CD4-positive, alpha-beta T cell treated with Interleukin-6 at 100 ng/mL for 8 hours (primary cell): ENCODE data around the gene KRT26.
"Not testable (repeated sequence)": the region's sequence is repeated elsewhere in the genome, so short reads cannot be mapped to it uniquely, and the experiment has no call there.

Source experiments
- DNase-seq: peaks from one replicate; pipeline ENCODE4 v3.0.0-alpha.2; 2020; ENCODE audit warnings: mixed read lengths, low spot score

Gene KRT26, protein sequence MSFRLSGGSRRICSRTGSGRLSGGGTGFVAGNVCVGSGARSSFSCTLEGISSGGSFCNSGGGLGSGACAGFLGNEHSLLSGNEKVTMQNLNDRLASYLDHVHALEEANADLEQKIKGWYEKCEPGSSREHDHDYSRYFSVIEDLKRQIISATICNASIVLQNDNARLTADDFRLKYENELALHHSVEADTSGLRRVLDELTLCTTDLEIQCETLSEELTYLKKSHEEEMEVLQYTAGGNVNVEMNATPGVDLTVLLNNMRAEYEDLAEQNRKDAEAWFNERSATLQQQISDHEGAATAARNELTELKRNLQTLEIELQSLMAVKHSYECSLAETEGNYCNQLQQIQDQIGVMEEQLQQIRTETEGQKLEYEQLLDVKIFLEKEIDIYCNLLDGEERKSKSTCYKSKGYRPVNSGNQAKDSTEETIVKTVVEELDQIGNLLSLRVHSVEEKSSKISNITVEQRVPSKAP

DNA sequence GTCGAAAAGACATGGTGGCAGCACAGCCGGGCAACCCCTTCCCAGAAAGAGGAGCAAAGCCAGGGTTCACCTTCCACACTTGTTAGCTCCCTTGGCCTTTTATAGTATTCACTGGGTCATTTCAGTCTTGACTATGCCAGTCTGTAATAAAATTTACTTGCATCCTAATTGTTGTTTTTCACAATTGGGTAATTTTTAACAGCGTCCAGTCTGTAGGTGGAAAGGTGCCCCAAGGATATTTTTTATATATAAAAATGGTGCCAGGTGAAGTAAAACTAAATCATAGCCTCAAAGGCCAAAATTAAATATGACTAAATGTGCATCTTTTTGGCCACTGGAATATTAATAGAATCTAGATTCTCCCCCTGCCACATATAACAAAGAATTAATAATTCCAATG is at the start of gene KRT26:
Gene KRT26 (minus strand): TSS at position 101 of the 400 bp plus-strand sequence. CDS start 88 bp downstream, at position 13.
- DNase-seq: no peak

DNA sequence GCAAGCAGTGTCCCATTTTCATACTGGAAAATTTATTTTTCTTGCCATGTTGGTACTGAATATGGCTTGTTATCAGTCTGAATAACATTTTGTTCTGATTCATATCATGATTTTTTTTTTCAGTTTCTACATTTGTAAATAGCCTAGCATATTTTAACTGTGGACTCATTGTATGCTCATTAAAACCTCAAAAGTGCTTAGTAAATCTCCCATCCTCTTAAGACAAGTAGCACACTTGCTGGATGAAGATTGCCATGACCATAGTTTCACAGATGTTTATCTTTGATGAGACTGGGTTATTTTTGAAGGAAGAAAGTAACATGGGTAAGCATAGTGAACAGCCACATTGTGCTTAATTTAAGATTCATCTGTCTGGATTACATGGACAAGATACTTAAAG is 49.5 kb upstream of the KRT26 start:
- no peak for DNase-seq

DNA sequence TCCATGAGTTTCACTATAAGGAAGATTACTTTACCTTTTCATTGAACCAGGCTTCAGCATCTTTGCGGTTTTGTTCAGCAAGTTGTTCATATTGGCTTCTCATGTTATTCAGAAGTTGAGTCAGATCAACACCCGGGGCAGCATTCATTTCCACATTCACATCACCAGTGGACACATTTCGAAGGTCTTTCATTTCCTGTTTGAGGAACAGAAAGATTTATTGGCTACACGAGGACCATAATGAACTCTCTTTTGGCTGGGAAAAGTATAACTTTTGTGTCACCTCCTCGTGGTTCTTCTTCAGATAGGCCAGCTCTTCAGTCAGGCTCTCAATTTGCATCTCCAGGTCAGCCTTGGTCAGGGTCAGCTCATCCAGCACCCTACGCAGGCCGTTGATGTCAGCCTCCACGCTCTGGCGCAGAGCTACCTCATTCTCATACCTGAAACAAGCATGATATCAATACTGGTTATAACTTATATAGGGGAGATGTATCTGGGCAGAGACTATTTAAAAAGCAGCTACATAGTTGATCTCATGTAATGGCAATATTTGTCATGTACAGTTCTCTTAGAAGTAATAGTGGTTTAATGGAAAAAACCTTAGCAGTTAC is 48.3 kb upstream of the KRT26 start:
- DNase-seq: no peak

DNA sequence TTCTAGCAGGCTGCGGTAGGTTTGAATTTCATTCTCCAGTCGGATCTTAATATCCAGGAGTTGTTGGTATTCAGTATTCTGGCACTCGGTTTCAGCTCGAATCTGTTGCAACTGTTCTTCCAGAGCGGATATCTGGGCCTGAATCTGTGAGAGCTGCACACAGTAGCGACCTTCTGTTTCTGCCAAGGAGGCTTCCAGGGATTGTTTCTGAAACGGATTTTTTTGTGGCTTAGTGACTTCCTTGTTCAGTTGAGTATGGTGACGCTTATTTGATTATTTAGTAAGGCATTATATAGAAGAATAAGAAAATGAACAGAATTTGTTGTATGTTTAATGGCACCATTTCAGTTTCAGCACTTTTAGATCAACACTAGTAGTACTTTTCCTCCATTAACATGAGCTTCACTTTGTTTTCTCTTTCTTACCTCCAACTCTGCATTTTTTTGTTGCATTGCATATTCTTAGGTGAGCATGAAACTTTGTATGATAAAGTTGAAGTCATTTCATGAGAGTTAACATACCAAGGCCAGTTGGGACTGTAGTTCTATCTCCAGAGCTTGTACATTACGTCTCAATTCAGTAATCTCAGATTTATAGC is 47.6 kb upstream of the KRT26 start:
- DNase-seq: no peak

DNA sequence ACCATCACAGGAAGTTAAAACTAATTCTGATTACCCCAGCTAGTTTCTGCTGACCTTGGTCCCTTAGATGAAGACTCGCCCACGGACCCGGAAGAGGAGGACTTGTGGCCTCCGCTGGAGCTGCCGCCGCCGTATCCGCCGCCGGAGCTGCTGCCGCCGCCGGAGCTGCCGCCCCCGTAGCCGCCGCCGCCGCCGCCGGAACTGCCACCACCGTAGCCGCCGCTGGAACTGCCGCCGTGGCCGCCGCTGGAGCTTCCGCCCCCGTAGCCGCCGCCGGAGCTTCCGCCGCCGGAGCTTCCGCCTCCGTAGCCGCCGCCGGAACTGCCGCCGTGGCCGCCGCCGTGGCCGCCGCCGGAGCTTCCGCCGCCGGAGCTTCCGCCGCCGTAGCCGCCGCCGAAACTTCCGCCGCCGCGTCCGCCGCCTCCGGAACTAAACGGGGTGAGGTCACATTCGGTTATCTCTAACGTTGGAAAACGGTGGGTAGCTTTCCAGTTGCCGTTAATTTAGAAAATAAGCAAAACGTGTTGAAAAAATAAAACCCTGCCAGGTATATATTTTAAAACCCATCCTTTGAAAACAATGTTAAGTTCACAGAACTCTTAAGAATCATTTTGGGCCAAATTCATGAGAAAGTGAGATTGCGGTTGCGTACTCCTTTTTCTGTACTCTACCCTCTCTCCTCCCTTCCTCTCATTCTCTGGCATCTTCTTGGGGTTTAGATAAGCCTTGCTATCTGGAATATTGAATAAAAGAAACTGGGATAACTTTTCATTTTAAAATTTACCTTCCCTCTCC is 46.9 kb upstream of the KRT26 start:
- peak; percentile 81 for DNase-seq

DNA sequence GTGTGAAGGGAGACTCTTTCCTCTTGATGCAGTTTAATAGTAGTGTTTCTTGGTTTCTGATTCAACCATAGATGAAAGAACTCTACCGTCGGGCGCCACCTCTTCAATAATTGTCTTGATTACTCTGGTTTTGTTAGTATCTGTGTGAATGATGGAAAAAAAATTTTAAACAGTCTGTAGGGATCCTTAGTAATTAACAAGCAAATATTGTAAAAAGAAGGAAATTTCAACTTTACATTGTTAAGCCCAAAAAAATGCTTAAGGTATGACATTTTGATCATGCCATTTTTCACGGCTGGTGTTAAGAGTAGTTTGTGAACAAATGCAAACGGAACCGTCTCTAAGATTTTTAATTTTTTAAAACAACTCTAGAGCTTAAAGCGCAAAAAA is 46.3 kb upstream of the KRT26 start:
- DNase-seq: no peak

DNA sequence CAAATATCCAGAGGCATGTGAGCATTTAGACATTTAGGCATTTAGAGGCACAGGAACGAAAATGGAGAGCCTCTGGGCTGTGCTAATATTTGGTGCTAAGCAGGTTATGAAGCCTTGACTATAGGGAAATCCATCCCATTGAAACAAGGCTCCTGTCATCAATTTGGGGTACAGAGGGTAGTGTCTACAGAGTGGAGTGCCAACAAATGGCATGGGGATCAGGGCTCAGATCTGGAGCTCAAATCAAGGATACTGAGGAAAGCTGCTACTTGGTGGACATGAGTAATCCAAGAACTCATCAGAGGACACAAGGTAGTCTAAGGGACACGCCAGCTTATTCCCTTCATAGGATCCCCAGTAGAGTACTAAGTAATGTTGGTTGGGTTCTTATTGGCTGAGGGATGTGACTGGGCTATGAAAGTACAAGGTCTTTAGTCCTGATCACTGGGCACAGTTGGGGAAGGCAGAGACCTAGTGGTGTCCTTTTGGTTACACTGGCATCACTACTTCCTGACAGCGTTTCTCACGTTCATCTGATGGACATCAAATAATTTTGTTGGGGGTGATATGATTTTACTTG is 45.2 kb upstream of the KRT26 start:
- DNase-seq: no peak

DNA sequence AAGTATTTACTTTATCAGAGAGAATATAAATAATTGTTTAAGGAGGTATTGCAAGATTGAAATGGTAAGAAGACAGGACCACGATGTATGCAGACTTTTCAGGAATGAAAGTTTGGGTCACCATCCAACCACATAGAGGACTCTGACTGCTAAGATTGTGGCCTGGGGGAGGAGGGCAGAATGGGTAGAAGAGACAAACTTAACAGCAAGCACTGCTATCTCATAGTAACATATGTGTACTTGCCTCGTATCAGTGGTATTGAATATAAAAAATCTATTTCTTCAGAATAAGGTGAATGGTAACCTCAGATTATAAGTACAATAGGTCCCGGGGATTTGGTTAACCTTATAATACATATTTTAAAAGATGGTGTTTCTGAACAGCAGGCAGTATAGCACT is 44.6 kb upstream of the KRT26 start:
- DNase-seq: no peak

DNA sequence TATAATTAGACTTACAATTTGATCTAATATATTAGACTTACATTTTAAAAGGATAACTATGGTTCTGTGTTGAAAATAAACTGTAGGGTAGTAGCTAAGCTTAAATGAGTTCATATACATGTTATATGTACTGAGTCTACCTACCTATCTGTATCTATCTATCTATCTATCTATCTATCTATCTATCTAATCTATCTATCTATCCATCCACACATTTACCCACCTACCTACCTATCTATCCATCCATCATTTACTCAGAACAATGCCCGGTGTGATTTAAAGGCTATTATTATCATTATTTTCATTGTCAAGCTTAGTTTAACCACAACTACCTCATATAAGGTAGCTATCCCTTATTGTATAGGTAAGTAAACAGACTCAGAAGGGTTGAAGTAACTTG is 43.4 kb upstream of the KRT26 start:
- no peak for DNase-seq

DNA sequence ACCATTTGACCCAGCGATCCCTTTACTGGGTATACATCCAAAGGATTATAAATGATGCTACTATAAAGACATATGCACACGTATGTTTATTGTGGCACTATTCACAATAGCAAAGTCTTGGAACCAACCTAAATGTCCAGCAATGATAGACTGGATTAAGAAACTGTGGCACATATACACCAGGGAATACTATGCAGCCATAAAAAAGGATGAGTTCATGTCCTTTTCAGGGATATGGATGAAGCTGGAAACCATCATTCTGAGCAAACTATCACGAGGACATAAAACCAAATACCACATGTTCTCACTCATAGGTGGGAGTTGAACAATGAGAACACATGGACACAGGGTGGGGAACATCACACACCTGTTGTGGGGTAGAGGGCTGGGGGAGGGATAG is 42.7 kb upstream of the KRT26 start:
- not testable (repeated sequence) for DNase-seq

DNA sequence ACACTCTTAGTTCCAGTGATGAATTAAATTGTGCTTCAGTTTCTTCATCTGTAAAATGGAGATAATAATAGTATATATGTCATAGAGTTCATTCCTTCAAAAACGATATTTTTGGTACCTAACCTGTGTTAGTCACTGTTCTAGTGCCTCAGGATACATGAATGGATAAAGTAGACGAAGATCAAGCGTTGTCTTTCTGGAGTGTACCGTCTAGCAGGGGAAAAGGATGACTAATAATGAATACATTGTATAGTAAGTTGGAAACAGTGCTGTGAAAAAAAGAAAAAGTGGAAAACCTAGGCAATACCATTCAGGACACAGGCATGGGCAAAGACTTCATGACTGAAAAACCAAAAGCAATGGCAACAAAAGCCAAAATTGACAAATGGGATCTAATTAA is 41.8 kb upstream of the KRT26 start:
- no peak for DNase-seq

DNA sequence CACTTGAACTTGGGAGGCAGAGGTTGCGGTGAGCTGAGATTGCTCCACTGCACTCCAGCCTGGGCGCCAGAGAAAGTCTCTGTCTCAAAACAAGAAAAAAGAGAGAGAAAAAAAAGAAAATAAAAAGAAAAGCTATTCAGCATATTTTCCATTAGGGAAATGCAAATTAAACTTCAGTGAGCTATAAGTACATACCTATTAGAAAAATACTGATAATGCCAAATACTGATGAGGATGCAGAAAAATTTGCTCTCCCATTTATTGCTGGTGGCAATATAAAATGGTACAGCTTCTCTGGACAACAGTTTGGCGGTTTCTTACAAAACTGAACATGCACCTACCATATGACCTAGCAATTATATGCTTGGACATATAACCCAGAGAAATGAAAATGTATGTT is 40.6 kb upstream of the KRT26 start:
- DNase-seq: no peak

DNA sequence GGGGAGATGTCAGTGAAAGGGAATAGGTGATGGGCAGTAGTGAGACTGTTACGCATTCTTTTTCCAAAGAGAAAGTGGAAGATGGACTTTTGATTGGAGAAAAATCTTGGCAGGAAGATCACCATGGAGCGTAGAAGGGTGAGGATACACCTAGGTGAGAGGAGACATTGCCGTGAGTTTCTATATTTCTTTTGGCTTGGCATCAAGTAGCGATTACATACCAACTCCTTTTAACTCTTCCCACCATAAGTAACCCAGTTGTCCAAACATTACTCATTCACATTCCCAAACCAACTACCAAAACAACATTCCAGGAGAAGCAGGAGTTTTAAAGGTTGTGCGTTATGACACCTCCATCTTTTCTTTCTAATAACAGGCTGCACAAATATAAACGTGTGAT is 38.5 kb upstream of the KRT26 start:
- DNase-seq: no peak

DNA sequence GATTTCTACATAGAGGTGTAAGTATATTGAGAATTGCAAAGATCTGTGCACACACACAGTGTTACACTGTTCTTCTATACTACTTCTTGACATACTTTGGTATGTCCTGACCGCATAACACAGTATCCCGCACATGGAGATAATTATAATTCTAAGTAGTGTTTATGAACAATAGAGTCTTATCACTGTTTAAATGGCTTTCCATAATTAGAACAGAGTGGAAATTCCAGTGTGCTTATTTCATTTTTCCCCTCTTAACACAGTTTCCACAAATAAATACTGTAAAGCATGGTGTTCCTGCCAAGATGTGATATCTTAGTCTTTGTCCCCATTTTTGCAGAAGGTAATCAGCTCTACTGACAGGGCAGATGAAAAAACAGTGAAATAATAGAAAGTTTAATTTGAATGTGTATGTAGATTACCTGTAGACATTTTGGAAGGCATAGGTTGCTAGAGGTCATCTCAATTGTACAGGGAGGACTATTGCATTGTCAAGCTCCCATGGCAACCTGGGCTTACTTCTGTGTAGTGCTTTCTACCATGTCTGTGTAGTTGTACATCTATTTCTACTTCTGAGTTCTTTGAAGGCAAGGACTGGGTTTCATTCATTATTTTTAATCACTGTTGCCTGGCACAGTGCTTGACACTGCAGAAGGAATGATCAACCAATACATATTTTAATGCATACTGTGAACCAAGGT is 37.9 kb upstream of the KRT26 start:
- no peak for DNase-seq

DNA sequence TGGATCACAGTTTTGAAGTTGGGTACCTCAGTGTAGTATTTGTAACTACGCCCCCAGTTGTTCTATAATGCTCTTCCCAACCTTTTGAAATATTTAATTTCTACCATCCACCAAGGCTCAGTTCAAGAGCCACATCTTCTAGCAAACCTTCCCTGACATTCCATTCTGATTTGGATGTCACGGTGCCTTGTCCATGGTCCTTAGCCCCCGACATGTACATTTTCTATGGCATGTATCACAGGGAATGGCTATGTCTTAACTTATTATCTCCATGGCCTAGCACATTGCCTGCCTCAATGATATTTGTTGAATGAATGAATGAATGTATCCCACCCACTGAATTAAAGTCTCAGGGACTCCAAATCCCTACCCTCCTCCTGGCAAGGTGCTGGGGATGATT is 34.1 kb upstream of the KRT26 start:
- DNase-seq: no peak

DNA sequence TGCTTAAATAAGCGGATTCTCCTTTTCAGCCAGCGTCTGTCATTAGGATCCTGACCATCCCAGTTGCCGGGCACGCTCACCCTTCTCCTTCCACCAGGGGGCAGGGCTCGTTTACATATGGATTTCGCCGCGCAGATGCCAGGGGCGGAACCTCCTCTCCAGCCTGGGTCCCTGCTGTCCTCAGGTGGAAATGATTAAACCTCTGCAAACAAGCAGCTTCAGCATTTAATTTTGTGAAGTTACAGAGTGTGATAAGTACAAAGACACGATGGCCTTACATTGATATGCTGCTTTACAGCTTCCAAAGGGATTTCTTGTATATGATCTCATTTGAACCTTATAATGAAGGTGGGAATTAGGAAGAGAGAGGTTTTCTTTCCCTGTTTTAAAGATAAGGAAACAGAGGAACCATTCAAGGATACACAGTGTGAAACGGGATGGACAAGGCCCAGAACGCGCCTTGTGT is 31.6 kb upstream of the KRT26 start:
- DNase-seq: peak; percentile 68

DNA sequence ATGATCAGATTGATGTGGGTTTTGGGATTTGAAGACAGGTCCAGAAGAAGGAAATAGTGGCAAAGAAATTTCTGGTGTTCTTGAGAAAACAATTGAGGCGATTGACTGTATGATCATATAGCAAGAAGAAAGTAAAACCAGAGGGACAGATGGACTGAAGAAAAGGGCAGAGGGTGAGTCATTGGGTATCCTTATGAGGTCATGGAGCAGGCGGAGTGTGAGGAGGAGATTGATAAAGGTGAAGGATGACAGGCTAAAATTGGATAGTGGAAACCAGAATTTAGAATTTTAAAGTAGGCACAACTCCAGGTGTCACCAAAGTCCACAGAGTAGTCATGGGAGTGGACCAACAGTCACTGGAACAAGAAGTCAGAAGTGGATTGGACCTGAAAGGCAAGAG is 29.2 kb upstream of the KRT26 start:
- no peak for DNase-seq

DNA sequence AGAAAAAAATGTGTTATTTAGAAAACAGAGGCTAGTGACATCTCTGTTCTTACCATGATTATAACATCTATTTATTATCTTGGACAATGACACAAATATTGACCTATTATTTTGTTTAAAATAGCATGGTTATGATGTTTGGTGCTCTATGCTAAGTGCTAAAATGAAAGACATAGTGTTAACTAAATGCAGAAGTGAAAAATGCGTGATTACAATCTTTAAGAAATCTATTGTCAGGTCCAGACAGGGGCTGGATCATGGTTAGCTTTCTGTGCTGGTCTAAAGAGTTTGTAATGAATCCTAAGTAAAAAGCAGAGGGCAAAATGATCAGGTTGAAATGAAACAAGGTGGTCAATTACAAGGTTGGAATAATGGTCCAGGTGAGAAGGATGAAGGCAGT is 28.4 kb upstream of the KRT26 start:
- DNase-seq: no peak

DNA sequence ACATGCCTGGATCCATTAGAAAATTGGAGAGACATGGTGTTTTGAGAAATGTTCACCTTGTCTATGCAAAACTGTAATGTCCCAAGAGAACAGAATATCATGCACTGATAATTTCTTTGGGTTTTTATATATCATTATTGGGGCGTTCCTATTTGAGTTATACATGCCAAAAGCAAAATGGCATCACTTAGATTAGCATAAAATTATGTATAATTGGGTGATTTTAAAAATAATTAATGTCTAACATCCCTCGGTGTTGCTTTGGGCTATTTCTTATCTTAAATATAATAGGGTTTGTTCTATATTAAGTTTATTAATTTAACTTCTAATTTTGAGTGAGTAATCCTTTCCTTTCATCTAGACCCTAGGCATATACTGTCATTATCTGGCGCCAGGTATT is 27.9 kb upstream of the KRT26 start, which contains the start of gene KRT28:
Gene KRT28 (minus strand): TSS at position 101 of the 400 bp plus-strand sequence. CDS start 66 bp downstream, at position 35.
- DNase-seq: no peak

DNA sequence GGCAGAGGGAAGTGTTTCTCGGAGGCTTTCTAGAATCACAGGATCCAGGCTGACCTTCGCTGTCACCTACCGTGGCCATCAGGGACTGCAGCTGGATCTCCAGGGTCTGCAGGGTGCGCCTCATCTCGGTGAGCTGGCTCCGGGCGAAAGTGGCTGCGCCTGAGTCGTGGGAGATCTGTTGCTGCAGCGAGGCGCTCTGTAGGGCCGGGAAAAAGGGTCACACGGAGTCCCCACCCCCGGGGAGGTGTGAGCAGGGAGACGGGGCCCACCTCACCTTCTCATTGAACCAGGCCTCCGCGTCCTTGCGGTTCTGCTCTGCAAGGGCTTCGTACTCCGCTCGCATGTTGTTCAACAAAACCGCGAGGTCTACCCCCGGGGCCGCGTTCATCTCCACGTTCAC is 24.8 kb upstream of the KRT26 start:
- DNase-seq: no peak

DNA sequence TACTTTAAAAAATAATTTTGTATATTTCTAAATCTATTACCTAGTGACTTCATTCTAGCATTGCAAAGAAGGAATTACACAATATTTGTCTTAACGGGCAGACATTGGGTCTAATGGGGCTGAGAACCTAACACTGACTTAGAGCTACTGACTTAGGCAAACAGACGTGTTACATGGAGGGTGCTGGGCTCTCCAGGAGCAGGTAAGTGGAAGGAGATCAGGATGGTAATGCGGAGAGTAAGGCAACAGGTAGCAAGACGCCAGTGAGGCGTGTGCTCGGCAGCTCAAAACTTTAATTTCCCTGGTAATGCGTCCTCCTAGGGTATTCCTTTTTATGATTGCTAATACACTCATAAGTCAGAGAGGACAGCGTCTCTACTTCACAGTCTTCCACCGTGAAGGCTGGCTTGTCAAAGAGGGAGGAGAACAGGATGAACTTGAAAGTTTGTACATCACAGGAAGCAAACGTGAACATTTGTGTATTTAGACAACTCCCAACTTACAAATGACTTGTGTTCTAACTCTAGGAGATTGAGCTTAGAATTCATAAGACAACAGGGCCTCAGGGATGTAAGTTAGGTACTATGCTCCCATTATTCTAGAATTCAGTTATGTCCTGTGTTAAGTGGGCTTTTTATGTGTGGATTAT is 23.1 kb upstream of the KRT26 start:
- DNase-seq: no peak
